CD4-positive, alpha-beta T cell treated with Interleukin-12 subunit alpha and Interleukin-12 subunit beta, for 1 hour (primary cell): ENCODE data around the gene SYT11.
"Not testable (repeated sequence)": the region's sequence is repeated elsewhere in the genome, so short reads cannot be mapped to it uniquely, and the experiment has no call there.

Source experiments
- DNase-seq: peaks from one replicate; pipeline ENCODE4 v3.0.0-alpha.2; 2020

Gene SYT11

DNA sequence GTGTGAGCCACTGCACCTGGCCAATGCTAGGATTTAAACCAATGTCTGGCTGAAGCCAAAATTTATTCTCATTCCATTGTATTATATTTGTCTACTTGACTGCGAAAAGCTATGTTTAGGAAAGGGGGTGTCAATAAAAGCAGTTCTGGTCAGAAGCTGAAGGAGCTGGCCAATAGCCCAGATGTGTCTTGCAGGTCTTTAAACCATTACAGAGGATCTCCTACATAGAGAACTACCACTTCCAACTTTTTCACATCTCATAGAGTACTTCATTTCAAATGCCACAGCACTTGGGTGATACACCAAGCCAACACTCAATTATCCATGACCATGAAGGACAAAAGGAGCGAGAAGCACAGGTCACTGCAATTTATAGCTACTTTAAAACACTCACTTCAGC, 2.5 kb downstream of the SYT11 start:
- no peak for DNase-seq

DNA sequence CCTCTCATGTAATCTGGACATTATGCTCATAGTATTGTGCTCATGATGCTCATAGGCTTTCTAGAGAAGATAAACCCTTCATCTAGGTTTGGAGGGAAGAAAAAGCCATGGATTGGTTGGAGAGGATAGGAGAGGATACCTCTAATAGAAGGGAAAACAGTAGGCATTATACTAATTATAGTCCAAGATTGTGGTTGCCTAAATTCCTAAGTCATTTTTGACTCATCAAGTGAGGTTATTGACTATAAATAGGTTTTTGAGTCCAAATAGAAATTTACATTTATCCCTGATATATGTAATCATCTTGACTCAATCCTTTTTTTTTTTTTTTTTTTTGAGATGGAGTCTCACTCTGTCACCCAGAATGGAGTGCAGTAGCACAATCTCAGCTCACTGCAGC, 5.0 kb downstream of the SYT11 start:
- DNase-seq = no peak

DNA sequence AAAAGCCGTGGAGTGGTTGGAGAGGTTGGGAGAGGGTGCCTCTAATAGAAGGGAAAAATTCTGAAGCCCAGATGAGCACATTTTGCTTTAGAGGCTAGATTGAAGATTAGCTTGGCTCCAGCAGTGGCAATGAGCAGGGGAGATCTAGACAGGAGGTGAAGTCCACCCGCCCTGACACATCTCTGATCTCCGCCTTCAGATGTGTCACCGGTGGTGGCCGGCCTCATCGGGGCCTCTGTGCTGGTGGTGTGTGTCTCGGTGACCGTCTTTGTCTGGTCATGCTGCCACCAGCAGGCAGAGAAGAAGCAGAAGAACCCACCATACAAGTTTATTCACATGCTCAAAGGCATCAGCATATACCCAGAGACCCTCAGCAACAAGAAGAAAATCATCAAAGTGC, 8.4 kb downstream of the SYT11 start:
- no peak for DNase-seq

DNA sequence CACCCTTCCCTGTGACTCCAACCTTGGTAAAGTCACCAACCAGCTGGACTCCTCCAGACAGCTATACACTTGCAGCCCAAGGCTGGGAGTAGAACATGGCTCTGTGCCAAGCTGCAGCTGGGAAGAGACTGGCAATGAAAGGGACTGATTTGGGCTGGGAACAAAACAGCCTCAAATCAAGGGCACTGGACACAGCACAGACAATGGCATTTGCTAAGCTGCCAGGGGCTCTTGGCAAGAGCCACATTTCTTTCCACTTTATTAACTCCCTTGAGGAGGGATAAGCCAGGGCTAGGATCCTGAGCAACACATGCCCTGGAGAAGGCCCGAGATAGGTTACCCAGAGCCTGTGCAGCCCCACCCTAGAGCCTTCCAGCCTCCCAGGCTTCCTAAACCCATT, 12.0 kb downstream of the SYT11 start:
- no peak for DNase-seq

DNA sequence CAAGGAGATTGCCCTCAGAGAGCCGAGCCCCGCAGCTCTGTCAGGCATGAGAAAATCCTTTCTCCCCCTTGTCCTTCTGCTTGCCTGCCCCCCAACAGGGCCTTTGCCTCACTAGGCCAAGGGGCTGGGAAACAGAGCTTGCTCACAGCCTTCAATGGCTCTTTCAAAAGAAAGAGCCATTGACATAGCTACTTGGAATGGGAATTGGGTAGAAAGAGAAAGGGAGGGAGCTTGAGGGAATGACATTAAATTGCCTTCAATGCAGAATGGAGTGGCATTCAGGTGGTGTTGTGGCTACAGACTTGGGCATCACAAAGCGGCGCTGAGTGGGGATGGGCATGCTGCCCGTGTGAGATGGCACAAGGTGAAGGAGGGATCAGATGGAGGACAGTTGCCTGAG, 13.2 kb downstream of the SYT11 start:
- no peak for DNase-seq

DNA sequence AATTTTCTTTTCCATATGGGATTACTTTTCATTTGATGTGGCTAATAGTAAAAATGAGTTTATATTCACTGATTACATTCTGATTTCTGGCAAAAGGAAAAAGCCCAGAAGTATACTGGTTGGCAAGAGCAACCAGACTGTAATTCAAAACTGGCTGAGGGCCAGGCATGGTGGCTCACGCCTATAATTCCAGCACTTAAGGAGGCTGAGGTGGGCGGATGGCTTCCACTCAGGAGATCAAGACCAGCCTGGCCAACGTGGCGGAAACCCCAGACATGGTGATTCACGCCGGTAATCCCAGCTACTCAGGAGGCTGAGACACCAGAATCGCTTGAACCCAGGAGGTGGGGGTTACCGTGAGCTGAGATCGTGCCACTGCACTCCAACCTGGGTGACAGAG, 14.5 kb downstream of the SYT11 start:
- no peak for DNase-seq

DNA sequence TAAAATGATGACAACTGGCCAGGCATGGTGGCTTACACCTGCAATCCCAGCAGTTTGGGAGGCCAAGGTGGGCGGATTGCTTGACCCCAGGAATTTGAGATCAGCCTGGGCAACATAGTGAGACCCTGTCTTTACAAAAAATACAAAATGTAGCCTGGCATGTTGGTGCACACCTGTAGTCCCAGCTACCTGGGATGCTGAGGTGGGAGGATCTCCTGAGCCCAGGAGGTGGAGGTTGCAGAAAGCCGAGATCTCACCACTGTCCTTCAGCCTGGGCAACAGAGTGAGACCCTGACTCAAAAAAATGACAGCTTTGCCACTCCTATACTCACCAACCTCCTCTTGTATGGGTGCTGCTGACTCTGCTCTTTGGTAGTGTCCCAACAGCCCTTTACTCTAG, 18.6 kb downstream of the SYT11 start:
- DNase-seq = no peak

DNA sequence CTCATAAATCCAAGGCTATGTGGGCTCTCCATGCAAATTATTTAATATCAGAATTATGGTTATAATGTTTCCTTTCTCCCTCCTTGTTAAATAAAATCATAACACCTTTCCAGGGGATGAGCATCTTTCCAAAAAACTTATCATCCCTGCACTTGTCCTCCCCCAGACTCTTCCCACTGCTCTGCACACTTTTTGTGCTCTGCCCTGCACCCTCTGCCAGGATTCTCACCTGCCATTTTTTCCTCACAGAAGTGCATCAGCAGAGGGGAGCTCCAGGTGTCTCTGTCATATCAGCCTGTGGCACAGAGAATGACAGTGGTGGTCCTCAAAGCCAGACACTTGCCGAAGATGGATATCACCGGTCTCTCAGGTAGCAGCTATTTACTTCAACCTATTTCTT, 20.9 kb downstream of the SYT11 start:
- no peak for DNase-seq

DNA sequence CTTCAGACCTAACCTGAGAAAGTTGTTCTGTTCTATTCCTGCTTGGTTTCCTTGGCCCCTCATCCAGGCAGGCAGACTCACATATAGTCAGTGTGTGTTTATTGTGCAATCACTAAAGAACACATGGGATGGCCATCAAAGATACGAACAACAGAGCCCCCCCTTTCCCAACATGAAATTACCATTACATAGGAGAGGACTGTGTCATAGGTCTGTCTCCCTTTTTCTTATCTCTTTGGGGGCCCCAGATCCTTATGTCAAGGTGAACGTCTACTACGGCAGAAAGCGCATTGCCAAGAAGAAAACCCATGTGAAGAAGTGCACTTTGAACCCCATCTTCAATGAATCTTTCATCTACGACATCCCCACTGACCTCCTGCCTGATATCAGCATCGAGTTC, 21.6 kb downstream of the SYT11 start:
- DNase-seq = no peak

DNA sequence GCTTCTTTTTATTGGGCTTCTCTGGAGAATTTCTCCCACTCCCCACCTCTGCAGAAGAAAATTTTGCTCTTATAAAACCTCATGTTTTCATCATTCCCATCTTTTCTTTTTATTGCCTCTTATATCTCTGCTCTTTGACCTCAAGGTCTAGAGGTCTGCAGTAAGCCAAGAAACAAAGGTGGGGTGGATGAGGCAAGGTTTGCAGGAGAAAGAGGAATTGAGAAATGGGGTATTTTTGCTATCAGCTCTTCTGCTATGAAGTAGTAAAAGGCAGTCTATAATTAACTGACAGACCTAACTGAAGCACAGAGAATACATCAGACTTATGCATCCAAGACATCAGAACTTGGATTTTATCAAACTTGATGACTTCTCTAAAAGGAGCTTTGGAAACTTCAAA, 22.9 kb downstream of the SYT11 start:
- no peak for DNase-seq

DNA sequence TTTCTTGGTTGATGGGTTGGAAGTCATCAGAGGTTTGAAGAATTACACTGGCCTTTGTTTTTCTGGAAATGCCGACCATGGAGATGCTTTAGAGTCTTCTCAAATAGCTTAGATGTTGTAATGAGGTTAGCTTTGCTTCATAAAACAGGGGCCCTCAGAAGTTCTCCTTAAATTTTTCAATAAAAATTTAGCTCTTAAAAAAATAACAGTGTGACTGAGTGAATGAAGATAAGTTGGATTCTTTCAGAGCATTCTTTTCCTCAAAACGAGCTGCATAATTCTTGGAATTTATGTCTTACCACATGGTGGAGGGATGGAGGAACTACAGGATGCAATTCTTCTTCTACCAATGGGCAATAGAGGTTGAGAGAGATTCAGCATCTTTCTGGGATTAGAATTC, 23.4 kb downstream of the SYT11 start:
- DNase-seq = no peak

DNA sequence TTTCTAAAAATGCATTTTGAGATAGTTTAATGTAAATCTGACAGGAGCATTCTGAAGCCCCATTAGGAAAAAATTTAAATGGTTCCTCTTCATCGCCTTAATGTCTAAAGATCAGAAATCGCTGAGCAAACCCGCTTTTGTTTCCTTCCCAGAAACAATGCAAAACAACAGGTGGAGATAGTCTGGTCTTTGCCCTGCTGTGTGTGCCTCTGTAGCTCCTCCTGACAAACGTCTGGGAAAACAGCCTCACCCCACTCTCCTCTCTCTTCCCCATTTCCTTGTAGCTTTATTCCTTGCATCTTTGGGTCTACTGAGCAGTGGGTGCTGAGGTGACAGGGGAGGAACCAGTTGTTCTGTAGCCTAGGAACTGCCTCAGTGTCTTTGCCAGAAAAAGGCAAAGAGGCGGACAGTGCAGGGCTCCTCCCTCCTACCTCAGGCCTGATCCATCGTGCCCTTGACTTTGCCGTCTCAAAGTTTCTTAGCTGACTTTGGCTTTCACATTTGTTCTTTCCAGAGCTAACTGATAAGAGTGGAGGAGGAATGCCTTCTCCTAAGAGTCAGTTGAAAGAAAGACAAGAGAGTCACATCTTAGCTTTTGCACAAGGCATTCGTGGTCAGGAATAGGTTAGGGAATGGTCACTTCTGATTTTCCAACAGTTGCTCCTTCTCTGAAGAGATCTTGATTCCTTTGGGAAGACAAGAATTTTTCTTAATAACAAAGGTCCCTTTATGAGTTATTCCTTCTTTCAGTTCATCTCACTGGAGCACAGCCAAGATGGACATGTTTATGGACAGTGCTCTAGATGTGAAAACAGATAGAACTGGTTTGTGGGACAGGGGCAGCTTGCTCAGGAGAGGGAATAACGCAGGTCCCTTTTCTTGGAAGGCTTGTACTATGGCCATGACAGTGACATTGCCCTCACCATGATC, 24.9 kb downstream of the SYT11 start:
- no peak for DNase-seq

DNA sequence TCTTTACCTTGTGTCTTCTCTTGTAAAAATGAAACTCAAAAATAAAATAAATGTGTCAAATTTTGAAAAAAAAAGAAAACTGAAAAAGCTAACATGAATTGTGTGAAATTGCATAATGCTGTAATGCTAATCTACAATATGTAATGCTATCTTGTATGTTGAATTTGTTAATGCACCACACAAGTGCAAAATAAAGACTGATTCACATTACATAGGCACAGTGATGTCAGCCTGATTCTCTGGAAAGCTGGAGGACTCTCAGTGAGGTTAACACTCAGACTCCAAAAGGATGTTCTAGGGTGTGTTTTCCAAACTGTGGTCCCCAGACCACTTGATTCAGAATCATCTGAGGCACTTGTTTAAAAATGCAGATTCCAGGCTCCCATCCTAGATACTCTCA, 25.6 kb downstream of the SYT11 start:
- no peak for DNase-seq

DNA sequence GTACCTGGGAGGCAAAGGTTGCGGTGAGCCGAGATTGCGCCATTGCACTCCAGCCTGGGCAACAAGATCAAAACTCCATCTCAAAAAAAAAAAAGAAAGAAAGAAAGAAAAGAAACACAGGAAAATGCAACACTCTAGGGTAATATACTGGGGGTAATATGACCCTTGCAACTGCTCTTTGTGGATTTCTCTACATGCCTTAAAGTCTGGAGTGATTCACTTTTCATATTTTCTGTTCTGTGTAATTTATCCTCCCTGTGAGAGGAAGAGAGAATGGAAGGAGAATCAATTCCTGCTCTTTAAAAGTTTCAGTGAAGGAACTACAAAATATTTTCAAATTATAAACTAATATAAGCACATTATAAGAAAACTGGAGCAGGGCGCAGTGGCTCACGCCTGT, 29.1 kb downstream of the SYT11 start:
- no peak for DNase-seq

DNA sequence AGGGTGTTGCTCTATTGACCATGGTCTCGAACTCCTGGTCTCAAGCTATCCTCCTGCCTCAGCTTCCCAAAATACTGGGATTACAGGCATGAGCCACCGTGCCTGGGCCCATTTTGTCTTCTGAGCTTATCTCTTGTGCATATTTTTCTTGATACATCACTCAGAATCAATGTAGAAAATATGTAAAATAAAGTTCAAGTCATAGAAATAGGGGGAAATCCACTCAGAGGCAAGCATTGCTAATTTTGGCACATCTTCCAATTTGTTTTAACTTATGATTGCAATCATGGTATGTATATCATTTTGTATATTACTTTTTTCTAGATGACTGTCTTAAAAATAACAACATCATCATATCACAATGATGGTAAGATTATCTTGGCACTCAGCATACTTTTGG, 30.2 kb downstream of the SYT11 start:
- DNase-seq = no peak

DNA sequence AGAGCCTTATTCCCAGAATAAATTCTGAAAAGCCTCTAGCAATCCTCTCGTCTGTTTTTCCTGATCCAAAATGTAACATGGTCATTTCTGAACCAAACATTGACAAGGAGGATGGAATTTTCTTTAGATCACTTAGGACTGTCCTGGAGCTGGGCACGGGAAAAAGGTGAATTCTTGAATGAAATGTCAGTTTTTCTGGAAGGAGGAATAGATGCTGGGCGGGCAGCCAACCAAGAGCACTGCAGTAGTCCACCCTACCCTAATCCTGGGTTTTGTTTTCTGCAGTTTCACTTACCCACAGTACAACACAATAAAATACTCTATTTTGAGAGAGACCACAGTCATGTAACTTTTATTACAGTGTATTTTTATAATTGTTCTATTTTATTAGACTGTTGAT, 30.9 kb downstream of the SYT11 start:
- no peak for DNase-seq

DNA sequence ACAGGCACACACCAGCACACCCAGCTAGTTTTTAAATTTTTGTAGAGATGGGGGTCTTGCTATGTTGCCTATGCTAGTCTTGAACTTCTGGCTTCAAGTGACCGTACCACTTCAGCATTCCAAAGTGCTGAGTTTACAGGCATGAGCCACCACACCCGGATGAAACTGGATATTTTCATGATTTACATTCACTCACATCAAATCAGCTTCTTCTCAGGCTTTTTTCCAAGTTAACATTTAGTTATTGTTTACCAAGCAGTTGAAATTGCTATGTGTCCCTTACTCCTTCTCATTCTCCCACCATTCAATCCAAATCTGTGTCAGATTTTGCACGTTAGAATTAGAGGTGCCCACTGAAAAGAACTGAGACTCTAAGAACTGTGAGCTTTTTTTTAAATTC, 33.4 kb downstream of the SYT11 start:
- DNase-seq = no peak

DNA sequence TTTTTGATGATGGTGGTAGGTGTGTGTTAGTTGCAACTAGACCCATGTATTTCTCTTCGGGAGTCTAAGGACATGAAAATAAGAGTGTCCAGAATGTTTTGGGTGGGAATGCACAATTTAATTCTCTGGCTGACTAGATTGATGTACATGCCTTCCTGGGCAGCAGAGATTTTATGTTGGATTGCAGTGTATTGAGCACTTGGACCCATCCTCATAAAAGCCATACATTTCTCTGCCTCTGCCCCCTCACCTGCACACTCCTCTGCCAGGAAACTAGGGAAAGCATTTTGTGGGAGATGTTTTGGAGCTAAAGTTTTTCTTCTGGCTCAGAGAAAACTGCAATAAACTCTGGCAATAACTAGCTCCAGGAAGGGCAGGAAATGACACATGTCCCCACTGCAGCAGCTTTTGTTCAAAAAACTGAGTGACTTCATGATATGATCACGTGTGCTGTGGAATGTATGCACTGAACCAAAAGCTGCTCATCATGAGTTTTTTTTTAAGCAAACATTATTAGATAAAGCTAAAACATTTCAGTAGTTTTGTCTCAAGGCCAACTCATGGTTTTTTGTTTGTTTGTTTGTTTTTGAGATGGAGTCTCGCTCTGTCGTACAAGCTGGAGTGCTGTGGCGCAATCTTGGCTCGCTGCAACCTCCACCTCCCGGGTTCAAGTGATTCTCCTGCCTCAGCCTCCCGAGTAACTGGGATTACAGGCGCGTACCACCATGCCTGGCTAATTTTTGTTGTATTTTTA, 34.2 kb downstream of the SYT11 start:
- DNase-seq = peak; percentile 42

DNA sequence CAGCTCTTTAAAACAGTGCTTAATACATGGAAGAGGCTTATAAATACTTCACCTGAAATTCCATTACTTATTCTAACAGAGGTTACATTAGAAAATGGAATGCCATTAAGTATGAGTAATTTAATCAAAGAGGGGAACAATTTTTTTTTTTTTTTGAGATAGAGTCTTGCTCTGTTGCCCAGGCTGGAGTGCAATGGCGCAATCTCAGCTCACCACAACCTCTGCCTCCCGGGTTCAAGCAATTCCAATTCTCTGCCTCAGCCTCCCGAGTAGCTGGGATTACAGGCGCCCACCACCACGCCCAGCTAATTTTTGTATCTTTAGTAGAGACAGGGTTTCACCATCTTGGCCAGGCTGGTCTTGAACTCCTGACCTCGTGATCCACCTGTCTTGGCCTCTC, 36.2 kb downstream of the SYT11 start:
- not testable (repeated sequence) for DNase-seq

DNA sequence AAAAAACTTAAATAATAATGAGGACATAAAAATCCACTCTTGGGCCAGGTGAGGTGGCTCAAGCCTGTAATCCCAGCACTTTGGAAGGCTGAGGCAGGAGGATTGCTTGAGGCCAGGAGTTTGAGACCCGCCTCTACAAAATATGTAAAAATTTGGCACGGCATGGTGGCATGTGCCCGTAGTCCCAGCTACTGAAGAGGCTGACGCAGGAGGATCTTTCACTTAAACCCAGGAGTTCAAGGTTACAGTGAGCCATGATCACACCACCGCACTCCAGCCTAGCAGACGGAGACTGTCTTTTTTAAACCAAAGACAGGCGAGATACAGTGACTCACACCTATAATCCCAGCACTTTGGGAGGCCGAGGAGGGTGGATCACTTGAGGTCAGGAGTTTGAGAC, 37.1 kb downstream of the SYT11 start:
- not testable (repeated sequence) for DNase-seq

DNA sequence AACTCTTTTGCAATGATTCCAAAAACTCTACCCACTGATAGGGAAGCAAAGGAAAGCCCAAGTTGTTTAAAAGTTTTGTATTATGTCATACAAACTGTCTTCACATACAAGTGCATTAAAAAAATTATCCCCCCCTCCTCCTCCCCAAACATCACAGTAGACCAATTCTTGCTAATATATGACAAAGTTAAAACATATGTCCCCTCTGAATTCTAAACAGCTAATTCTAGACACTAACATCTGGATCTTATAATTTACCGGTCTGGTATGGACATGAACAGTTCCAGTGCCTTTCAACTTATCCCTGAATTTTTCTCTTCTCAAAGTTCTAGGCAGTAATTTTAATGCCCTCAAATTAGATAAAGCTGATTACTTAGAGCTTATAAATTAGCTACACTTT, 38.4 kb downstream of the SYT11 start:
- no peak for DNase-seq

DNA sequence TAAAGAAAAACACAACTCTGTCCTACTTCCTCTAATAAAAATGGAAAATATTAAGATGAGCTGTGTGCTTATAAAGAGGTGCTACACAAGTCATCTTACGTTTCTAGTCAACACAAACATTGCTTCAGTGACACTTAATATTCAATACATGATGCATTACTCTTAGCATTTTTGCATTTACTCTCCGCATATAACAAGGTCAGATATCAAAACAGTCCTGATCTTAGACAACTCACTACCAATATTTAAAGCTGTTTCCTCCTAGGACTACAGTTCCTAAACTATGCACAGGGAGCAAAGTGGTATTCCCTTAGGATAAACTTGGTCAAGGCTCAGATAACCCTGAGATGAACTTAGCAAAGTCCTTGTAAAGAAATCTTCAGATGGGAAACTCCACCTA, 39.5 kb downstream of the SYT11 start:
- no peak for DNase-seq

DNA sequence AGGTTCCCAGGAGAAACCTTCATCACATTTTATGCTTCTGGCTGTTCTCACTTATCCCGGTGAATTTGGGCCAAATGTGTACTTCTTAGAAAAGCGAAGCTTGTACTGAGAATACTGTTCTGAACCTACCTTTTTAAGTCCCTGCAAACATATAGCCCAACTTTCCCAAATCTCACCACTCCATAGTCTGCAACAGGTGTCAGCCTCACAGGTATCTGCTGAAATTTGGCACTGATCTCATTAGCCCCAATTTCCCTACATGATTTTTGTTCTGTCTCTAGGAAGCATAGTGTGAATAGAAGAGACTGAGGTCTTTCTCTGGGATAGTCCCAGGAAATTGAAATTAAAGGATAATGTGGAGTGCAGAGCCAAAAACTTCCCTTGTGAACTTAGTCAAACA, 40.3 kb downstream of the SYT11 start:
- DNase-seq = no peak

DNA sequence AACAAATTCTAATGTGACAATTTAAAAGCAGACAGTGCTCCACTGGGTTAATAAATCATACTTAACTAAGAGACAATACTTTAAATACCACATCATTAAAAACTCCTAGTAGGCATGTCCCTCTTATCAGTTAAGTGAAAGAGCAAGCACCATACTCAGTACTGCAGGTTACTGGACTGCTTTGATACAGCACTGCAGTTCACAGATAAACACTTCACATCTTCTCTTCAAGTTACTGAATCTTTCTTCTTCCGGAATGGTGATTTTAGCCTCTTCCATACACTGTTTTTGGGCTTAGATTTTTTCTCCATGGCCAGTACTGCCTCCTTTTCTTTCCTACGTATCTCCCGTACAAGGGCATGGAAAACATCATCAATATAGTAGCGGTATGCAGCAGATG, 40.8 kb downstream of the SYT11 start:
- no peak for DNase-seq

DNA sequence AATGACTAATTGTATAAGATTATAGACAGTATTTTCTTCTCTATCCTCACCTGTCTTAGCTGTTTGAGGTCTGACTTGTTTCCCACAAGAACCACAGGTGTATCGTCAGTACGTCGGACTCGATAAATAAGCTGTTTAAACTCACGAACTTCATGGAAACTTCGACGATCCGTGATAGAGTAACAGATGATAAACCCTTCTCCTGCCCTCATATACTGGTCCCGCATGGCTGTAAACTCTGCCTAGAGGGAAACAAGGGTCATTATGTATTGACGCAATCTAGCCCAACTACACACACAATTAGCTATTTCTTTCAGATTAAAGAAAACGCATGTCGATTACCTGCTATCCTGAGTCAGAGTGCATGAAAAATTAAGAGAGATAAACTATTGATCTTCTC, 44.9 kb downstream of the SYT11 start:
- DNase-seq = no peak
